Keratinocyte (primary cell): ENCODE measurements around the gene TMEM132A.

Source experiments
- CTCF ChIP-seq, 3 experiments: IDR thresholded peaks in 1 of 3; conservative IDR thresholded peaks in 1 of 3; optimal IDR thresholded peaks in 1 of 3; 2 replicates in 2 of 3; 3 replicates in 1 of 3; pipeline versions ENCODE3 to v1.5.1; 2011; ENCODE audit warnings: low read length in 3 of 3, mild to moderate bottlenecking in 3 of 3, moderate library complexity in 2 of 3, control low read depth in 1 of 3, inconsistent platforms in 1 of 3; ENCODE audit not compliant: insufficient read depth in 2 of 3; ENCODE audit errors: extremely low read depth in 1 of 3
- EZH2 ChIP-seq: IDR thresholded peaks from one replicate; pipeline ENCODE4 v1.6.1; 2012; ENCODE audit warnings: inconsistent platforms, mild to moderate bottlenecking, low read length, moderate library complexity

- TF ChIP-seq CTCF (optimal IDR thresholded peaks at IDR 0.05 in 1 of 3, IDR thresholded peaks at IDR 0.05 in 1 of 3, conservative IDR thresholded peaks at IDR 0.05 in 1 of 3; ENCODE audit: extremely low read depth in 1 of 3, insufficient read depth in 2 of 3, low read length in 3 of 3) (no peak), EZH2 (no peak)
Measured at GRCh38 chr11:60936467-60937143, 12.3 kb downstream of the TMEM132A start.
